GM18907 (cell line): ENCODE measurements around the gene GNA12.
A peak's percentile ranks its signal among the peaks of the same experiment; 100 is the strongest.
"Not testable (repeated sequence)": the region's sequence is repeated elsewhere in the genome, so short reads cannot be mapped to it uniquely, and the experiment has no call there.

Experiments used
- ATAC-seq: cut with Tn5 transposase; IDR thresholded peaks from one replicate; pipeline ENCODE4 v1.9.1; 2021; ENCODE audit warnings: mild to moderate bottlenecking, moderate library complexity; ENCODE audit not compliant: unreplicated experiment

Gene GNA12

DNA sequence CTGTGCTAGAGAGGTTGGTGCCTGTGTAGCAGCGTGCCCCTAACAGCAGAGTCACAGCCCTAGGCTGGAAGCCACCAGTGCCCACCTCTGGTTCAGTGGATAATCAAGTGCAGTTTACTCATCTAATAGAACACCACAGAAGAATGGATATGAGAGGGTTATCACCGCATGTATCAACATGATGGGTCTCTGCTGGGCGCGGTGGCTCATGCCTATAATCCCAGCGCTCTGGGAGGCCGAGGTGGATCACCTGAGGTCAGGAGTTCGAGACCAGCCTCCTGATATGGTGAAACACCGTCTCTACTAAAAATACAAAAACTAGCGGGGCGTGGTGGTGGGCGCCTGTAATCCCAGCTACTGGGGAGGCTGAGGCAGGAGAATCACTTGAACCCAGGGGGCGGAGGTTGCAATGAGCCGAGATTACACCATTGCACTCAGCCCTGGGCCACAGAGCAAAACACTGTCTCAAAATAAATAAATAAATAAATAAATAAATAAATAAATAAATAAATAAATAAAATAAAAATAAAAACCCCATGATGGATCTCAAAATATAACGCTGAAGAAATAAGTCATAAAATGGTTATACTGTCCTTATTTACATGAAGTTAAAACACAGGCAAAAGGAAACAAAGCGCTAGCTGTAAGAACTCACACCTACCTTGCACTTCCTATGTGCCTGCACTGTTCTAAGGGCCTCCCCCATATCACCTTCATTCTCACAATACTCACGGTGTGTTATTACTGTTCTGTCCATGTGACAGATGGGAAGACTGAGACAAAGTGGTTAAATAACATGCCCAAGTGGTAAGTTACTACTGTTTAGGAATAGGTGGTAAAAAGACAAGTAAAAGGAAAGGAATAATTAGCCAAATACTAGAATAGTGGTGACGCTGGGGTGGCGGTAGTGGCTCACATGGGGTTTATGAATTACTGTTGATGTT is 85.2 kb downstream of the GNA12 start:
- no peak for ATAC-seq

DNA sequence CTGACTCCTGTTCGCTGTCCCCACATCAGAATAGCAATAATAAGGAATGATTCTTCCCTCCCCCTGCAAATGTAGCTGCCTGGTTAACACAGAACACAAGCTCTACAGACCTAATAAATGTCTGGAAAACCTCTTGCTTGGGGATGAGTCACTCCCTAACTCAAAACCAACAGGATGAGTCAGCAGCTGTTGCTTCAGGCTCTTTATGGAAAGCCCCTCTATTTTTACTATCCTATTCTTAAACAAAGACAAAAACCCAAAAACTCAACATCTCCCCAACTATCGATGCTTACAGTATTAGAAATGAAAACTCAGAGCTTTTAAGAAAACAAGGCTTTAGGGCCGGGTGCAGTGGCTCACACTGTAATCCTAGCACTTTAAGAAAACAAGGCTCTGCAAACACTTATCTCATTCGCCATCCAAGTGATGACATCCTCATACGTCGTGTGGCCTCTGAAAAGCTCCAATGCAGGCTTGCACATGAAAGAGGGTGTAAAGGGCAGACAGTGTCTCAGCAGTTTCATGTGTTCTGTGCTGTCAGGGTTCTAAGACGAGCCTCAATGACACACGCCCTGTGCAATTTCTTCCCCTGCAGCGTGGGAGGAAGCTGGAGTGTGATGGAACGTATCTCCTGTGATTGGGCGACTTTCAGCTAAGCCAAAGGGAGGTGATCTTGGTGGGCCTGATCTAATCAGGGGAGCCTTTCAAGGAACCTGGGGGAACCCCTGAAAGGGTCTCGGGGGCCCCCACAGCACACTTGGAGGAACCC is 86.0 kb downstream of the GNA12 start:
- ATAC-seq = peak; percentile 67

DNA sequence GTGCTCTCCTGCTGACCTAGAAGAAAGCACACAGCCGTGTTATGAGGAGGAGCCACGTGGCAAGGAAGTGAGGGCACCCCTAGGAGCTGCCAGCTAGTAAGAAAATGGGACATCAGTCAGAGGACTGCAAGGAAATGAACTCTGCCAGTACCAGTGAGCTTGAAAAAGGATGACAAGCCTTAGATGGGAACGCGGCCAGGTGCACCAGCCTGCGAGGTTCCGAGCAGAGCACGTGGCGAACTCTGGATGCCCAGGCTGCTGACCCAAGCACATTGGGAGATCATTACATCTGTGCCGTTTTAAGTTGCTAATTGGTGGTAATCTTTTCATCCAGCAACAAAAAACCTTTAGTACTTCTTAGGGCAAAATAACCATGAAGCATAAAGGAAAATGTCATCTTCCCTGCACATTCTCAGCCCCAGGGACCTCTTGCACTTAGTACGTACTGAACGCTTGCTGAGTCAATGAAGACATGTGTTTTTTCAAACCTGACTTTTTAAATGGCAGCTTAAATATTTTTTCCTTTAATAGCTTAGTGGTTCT is 86.7 kb downstream of the GNA12 start:
- ATAC-seq = peak; percentile 5

DNA sequence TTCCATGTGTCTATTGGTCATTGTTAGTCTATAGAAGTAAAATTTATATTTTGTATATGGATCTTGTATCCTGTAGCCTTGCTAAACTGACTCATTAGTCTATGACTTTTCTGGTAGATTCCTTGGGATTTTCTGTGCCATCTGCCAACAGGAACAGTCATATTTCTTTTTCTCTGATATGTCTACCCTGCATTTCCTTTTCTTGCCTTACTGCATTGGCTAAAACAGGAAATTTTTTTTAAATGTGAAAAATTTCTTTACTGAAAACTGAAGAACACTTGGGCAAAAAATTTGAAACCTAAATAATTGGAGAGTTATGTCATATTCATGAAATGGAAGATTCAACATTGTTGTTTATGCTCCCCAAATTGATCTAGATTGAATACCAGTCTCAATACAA is 88.6 kb downstream of the GNA12 start:
- ATAC-seq = no peak

DNA sequence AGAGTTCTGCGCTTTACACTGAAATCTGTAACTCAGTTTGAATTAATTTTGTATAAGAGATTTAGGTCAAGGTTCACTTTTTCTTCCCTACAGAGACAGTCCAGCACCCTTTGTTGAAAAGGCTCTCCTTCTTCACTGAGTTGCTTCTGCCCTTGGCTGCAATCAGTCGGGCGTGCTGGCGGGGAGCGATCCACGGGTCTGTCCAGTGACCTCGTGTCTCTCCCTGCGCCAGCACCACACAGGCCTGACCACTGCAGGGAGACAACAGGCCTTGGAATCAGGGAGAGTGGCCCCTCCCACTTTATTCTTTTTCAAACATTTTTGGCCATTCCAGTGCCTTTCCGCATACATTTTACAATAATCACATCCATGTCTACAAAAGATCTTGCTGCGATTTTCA is 89.2 kb downstream of the GNA12 start:
- ATAC-seq = no peak

DNA sequence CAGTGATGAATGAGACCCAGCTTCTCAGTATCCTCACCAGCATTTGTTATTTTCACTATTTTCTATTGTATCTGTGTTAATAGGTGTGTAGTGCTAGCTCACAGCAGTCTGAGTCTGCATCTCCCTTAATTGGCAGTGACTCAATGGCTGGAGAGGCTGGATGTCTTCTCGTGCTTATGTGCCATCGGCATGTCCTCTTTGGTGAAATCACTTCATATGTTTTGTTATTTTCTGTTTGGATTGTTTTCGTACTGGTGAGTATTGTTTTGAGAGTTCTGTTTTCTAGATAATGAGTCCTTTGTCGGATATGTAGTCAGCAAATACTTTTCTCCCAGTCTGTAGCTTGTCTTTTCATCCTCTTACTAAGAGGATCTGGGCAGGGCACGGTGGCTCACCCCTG is 90.0 kb downstream of the GNA12 start:
- no peak for ATAC-seq

DNA sequence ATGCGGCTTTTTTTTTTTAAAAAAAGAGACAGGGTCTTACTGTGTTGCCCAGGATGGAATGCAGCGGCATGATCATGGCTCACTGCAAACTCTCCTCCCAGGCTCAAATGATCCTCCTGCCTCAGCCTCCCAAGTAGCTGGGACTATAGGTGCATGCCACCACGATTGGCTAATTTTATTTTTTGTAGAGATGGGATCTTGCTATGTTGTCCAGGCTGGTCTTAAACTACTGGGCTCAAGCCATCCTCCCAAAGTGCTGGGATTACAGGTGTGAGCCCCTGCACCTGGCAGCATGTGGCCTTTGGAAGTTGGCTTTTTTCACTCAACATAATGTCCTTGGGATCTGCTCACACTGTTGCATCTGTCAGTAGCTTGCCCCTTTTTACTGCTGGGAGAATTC is 91.0 kb downstream of the GNA12 start:
- ATAC-seq = no peak

DNA sequence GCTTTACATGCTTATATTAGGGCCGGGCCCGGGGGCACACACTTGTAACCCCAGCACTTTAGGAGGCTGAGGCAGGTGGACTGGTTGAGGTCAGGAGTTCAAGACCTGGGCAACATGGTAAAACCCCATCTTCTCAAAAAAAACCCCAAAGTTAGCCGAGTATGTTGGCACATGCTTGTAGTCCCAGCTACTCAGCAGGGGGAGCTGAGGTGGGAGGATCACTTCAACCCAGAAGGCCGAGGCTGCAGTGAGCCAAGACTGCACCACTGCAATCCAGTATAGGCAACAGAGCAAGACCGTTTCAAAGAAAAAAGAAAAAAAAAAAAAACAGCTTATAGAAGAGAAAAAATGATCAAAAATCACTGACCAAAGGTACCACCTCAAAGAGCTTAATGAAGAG is 93.0 kb downstream of the GNA12 start:
- no peak for ATAC-seq

DNA sequence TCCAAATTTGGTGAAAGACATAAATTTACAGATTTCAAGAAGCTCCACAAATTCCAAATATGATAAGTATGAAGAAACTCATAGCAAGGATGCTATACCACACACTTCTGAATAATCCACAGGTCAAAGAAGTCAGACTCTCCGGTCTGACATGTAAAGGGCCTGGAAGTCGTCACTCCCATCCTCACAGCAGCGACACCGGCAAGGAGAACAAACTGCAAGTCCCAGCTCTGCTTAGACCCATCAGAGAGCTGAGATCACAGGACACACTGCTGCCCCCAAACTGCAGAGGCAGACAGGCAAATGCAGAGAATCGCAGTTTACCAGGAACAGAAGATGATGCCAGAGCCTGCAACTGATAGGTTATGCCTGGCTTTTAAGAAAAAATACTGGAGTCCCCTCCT is 94.1 kb downstream of the GNA12 start:
- no peak for ATAC-seq

DNA sequence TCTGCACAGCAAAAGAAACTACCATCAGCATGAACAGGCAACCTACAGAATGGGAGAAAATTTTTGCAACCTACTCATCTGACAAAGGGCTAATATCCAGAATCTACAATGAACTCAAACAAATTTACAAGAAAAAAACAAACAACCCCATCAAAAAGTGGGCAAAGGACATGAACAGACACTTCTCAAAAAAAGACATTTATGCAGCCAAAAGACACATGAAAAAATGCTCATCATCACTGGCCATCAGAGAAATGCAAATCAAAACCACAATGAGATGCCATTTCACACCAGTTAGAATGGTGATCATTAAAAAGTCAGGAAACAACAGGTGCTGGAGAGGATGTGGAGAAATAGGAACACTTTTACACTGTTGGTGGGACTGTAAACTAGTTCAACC is 95.4 kb downstream of the GNA12 start:
- ATAC-seq = not testable (repeated sequence)

DNA sequence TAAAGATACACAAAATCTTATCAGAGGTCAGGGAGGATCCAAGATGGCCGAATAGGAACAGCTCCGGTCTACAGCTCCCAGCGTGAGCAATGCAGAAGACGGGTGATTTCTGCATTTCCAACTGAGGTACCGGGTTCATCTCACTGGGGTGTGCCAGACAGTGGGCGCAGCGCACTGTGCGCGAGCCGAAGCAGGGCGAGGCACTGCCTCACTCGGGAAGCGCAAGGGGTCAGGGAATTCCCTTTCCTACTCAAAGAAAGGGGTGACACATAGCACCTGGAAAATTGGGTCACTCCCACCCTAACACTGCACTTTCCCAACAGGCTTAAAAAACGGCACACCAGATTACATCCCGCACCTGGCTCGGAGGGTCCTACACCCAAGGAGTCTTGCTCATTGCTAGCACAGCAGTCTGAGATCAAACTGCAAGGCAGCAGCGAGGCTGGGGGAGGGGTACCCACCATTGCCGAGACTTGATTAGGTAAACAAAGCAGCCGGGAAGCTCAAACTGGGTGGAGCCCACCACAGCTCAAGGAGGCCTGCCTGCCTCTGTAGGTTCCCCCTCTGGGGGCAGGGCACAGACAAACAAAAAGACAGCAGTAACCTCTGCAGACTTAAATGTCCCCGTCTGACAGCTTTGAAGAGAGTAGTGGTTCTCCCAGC is 100.5 kb downstream of the GNA12 start:
- ATAC-seq = not testable (repeated sequence)

DNA sequence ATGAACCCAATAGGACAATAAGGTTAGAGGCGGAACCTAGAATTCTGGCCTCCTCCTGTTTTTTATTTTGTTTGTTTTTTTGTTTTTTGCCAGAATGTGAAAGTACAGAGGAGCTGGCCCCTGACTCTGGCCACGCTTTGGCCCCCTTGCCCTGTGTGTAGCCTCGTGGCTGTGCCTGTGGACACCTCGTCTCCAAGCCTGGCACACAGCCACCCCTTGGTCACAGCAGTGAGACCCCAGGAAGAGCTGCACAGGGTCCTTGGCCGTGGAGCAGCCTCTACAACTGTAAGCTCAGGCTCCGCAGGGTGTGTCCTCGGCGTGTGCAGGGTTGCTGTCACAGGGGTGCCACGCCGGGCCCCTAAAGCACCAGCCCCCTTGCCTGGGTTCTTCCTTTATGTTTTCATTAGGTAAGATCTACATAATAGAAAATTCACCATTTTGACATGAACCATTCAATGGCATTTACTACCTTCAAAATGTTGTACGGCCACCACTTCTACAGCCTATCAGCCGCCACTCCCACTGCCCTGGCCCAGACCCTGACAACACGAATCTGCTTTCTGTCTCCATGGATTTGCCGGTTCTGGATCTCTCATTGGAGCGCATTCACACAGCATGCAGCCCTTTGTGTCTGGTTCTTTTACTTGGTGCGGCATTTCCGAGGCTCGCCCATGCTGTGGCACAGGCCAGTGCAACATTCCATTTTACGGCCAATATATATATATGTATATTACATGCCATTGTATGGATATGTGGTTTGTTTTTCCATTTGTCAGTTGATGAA is 105.2 kb downstream of the GNA12 start:
- no peak for ATAC-seq

DNA sequence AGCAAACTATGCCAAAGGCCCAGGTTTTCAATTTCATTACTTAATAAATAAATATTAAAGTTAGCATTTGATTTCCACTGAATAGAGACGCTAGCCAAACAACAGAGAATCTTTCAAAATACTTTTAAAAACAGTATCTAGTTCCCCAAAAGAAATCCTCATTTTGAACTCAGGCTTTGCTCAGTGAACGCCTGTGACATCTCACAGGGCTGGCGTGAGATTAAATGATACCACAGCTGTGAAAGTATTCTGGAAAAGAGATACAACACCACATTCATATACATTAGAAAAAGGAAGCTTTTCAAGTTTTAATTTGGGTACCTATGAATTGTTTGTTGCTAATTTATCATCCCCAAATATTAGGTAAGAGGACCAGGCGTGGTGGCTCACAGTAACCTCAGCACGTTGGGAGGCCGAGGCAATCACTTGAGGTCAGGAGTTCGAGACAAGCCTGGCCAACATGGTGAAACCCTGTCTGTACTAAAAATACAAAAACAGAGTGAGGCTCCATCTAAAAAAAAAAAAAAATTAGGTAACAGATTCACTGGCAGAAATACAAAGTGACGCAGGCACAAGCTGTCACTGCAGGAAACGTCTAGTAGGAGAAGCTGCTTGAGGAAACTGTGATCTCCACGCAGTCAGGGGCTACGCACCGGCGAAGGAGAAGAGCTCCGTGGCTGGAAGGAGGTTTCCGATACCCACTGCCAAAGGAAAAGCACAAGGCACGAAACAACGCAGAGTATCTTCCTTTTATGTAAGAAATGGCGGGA is 106.2 kb downstream of the GNA12 start:
- no peak for ATAC-seq

DNA sequence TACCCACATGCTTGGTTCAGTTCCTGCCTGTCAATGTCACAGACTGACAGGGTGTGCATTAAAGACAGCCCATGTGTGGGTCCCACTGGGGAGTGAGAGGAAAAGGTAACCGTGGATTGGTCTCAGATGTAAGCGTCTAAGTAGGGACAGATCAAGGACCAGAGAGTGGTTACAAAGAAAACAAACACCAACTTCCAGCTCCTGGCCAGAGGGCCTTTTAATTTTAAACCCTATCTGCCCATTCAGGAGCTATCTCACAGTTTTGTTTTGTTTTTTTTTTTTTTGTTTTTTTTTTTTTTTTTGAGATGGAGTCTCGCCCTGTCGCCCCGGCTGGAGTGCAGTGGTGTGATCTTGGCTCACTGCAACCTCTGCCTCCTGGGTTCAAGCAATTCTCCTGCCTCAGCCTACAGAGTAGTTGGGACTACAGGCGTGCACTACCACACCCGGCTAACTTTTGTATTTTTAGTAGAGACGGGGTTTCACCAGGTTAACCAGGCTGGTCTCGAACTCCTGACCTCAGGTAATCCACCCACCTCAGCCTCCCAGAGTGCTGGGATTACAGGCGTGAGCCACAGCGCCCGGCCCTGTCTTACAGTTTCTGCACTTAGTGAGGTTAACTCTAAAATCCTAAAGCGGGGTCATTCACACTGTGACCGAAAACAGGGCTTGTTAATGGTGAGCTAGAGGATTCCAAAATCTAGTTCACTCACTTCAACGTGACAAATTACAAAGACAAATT is 106.9 kb downstream of the GNA12 start:
- not testable (repeated sequence) for ATAC-seq

DNA sequence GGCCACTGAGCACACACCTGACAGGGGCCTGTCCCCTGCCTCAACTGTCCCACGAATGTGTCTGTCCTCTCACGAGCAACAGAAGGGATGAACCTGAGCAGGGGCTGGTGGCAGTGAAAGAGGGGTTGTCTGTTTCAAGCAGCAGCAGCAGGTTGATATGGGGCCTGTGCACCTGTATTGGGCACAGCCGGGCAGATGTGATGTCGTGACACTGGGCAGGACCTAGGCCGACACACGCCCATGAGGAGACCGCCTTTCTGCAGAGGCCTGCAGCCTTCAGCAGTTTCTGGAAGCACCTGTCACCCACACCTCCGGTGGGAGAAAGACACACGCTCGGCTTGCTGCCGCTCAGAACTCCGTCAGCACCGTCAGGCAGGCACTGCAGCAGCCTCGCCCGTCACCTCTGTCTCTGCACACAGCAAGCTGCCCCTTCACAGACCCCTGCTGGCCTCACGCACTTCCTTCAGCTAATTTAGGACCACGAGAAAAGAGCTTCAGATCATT is 107.6 kb downstream of the GNA12 start:
- no peak for ATAC-seq

DNA sequence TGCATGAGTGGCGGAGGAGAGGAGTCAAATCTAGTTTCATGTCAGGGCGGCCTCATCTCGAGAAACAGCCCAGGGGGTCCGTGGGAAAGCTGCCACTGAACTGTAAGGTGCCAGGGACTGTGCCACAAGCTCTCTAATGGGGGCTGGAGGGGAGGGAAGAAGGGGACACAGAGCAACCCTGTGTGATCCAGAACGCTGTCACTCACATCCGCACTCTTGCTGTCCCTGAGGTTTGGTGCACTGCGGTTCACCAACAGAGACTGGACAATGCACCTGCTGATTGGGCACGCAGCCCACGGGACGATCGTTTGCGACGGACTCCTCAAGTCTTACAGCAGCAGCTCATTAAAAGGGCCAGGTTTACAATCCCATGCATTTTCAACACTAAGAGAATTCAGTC is 108.4 kb downstream of the GNA12 start:
- ATAC-seq = no peak

DNA sequence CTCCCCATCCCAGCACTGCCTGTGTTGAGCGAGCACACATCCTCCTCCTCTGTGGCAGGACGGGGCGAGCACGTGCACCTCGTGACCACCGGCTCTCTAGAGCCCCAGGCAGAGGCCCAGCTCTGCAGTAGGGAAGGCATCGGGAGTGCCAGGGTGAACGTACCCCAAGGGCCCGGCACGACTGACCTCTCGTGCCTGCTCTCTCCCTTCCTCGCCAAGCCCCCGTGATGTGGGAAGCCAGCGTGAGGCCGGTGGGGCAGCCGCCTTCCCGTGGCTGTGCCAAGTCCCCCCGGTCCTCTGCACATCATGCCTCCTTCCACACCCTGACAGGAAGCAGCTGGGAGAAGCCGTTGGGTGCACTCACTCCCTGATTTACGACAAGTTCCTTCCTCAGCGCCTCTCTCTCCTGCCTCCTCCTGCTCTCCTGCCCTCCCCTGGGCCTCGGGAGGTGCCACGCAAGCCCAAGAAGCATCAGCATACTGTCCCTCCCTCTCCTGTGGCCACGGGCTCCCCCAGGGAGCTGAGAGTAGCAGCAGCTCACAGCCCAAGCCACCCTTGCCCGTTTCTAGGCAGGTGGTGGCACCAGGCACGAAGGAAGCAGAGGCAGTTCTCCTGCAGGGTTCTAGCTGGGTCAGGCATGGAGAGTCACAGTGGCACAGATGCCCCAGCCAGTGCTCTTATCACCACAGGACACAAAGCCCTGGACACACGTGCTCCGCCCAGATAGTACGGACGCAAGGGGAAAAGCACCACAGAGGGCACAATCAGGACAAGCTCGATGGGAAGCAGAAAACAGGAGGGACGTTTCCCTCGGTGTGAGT is 109.1 kb downstream of the GNA12 start:
- ATAC-seq = no peak

DNA sequence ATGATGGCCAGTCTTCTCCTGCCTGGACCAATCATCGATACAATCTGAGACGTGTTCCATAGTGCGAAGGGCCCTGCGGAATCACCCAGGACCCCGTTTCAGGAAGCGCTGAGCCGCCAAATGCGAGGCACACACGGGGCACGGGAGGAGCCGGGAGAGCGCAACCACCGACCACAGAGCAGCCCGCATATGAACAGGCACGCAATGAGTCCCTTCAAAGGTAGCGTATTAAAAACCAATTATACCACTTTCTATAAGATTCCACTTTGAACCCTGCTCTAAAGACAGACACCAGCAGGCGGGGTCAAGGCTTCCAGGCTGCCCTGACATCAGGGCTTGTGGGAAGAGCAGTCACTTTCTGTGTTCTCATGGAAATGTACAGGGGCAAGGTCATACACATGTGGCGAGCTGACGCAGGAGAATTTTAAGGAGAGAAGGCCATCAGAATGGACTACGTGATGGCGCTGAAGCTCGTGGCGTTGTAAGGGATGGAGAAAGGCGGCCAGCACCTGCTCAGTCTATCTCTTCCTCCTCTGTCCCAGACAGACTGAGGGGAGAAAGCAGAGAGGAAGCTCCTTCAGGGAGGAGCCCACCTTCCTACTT is 109.9 kb downstream of the GNA12 start:
- no peak for ATAC-seq
